Measurements from ENCODE around the gene UBXN11. TPM values are rescaled to one million over a fixed set of nuclear protein-coding genes. Genes with fewer than 3 reads are reported as not detected.
"Not testable (repeated sequence)": the region's sequence is repeated elsewhere in the genome, so short reads cannot be mapped to it uniquely, and the experiment has no call there.

The UBXN11 gene
- total RNA-seq, 1 experiment from 2014 or later, result 12.1 TPM

- DNase-seq (ENCODE audit: low read depth), result no peak
- in situ Hi-C loops (cut with HindIII; ENCODE audit: low pct_unique_long_range_greater_than_20kb, low sequenced_read_pairs), result no loop called here
Observed at GRCh38 chr1:26315874-26316850, 9.7 kb upstream of the UBXN11 start.

- DNase-seq (ENCODE audit: low read depth), result no peak
- in situ Hi-C loops (cut with HindIII; ENCODE audit: low pct_unique_long_range_greater_than_20kb, low sequenced_read_pairs), result no loop called here
Observed at GRCh38 chr1:26314501-26314900, 8.1 kb upstream of the UBXN11 start.

- in situ Hi-C loops (cut with HindIII; ENCODE audit: low pct_unique_long_range_greater_than_20kb, low sequenced_read_pairs); DNase-seq (ENCODE audit: low read depth): not testable (repeated sequence)
Observed at GRCh38 chr1:26307966-26308899, 1.8 kb upstream of the UBXN11 start.

GRCh38 chr1:26307363-26307781 is 936 bp upstream of the UBXN11 start:
- DNase-seq (ENCODE audit: low read depth), result no peak
- in situ Hi-C loops (cut with HindIII; ENCODE audit: low pct_unique_long_range_greater_than_20kb, low sequenced_read_pairs), result no loop called here

- in situ Hi-C loops (cut with HindIII; ENCODE audit: low pct_unique_long_range_greater_than_20kb, low sequenced_read_pairs), result no loop called here
Observed at GRCh38 chr1:26305667-26306289, 658 bp downstream of the UBXN11 start.

GRCh38 chr1:26302733-26303405 is 3.6 kb downstream of the UBXN11 start:
- in situ Hi-C loops (cut with HindIII; ENCODE audit: low pct_unique_long_range_greater_than_20kb, low sequenced_read_pairs), result no loop called here
- DNase-seq (ENCODE audit: low read depth), result peak; percentile 29

More at GRCh38 chr1:26305667-26306289, 658 bp downstream of the UBXN11 start:
- DNase-seq (ENCODE audit: low read depth), result peak; percentile 33

- in situ Hi-C loops (cut with HindIII; ENCODE audit: low pct_unique_long_range_greater_than_20kb, low sequenced_read_pairs), result no loop called here
- DNase-seq (ENCODE audit: low read depth), result no peak
Observed at GRCh38 chr1:26300578-26301275, 5.7 kb downstream of the UBXN11 start.

- in situ Hi-C loops (cut with HindIII; ENCODE audit: low pct_unique_long_range_greater_than_20kb, low sequenced_read_pairs), result no loop called here
- DNase-seq (ENCODE audit: low read depth), result no peak
Observed at GRCh38 chr1:26297791-26298124, 8.7 kb downstream of the UBXN11 start.

- DNase-seq (ENCODE audit: low read depth), result no peak
- in situ Hi-C loops (cut with HindIII; ENCODE audit: low pct_unique_long_range_greater_than_20kb, low sequenced_read_pairs), result no loop called here
Observed at GRCh38 chr1:26297057-26297790, 9.2 kb downstream of the UBXN11 start.

- in situ Hi-C loops (cut with HindIII; ENCODE audit: low pct_unique_long_range_greater_than_20kb, low sequenced_read_pairs), result no loop called here
- no peak for DNase-seq (ENCODE audit: low read depth)
Observed at GRCh38 chr1:26296340-26297056, 9.9 kb downstream of the UBXN11 start.

- in situ Hi-C loops (cut with HindIII; ENCODE audit: low pct_unique_long_range_greater_than_20kb, low sequenced_read_pairs), result no loop called here
- DNase-seq (ENCODE audit: low read depth), result no peak
Observed at GRCh38 chr1:26295194-26296138, 11.0 kb downstream of the UBXN11 start.

GRCh38 chr1:26293911-26294463 is 12.4 kb downstream of the UBXN11 start:
- in situ Hi-C loops (cut with HindIII; ENCODE audit: low pct_unique_long_range_greater_than_20kb, low sequenced_read_pairs), result no loop called here

GRCh38 chr1:26292735-26293134 is 13.7 kb downstream of the UBXN11 start:
- in situ Hi-C loops (cut with HindIII; ENCODE audit: low pct_unique_long_range_greater_than_20kb, low sequenced_read_pairs); DNase-seq (ENCODE audit: low read depth): not testable (repeated sequence)

More at GRCh38 chr1:26293911-26294463, 12.4 kb downstream of the UBXN11 start:
- no peak for DNase-seq (ENCODE audit: low read depth)

GRCh38 chr1:26291939-26292338 is 14.5 kb downstream of the UBXN11 start:
- in situ Hi-C loops (cut with HindIII; ENCODE audit: low pct_unique_long_range_greater_than_20kb, low sequenced_read_pairs), result no loop called here
- DNase-seq (ENCODE audit: low read depth), result no peak

- no peak for DNase-seq (ENCODE audit: low read depth)
- in situ Hi-C loops (cut with HindIII; ENCODE audit: low pct_unique_long_range_greater_than_20kb, low sequenced_read_pairs), result no loop called here
Observed at GRCh38 chr1:26291433-26291832, 15.0 kb downstream of the UBXN11 start.

All from Caki2 (cell line).